Measurements from ENCODE around the gene RRBP1.

RRBP1 gene

GRCh38 chr20:17619351-17620093 is 62.5 kb downstream of the RRBP1 start:
- no peak overlapping the region for H3K27ac ChIP-seq (ENCODE audit: low read length)
- peaks cover 61% of the 10 kb centered on the region for H3K36me3 ChIP-seq (ENCODE audit: control insufficient read depth, insufficient read depth, low read length)
- H3K9me3 ChIP-seq (ENCODE audit: control insufficient read depth, insufficient read depth, low read length): no peaks in the 10 kb centered on the region
- DNase-seq (ENCODE audit: low read depth, low spot score): no peak
- H3K4me3 ChIP-seq (ENCODE audit: low read length): no peak overlapping the region
- no peaks in the 10 kb centered on the region for H3K27me3 ChIP-seq (ENCODE audit: control insufficient read depth, insufficient read depth, low read length)
- H3K4me1 ChIP-seq (ENCODE audit: control insufficient read depth, insufficient read depth, low read length): no peaks in the 10 kb centered on the region
- no CpG with 5 or more reads among the region's 29 CpGs for WGBS (ENCODE audit: insufficient coverage, insufficient read length)

GRCh38 chr20:17618673-17619013 is 63.4 kb downstream of the RRBP1 start:
- no peaks in the 10 kb centered on the region for H3K4me1 ChIP-seq (ENCODE audit: control insufficient read depth, insufficient read depth, low read length)
- peaks cover 54% of the 10 kb centered on the region for H3K36me3 ChIP-seq (ENCODE audit: control insufficient read depth, insufficient read depth, low read length)
- H3K9me3 ChIP-seq (ENCODE audit: control insufficient read depth, insufficient read depth, low read length): no peaks in the 10 kb centered on the region
- H3K27me3 ChIP-seq (ENCODE audit: control insufficient read depth, insufficient read depth, low read length): no peaks in the 10 kb centered on the region
- WGBS (ENCODE audit: insufficient coverage, insufficient read length): no CpG with 5 or more reads among the region's 10 CpGs
- no peak overlapping the region for H3K4me3 ChIP-seq (ENCODE audit: low read length)
- DNase-seq (ENCODE audit: low read depth, low spot score): no peak
- H3K27ac ChIP-seq (ENCODE audit: low read length): no peak overlapping the region

GRCh38 chr20:17617868-17618672 is 64.0 kb downstream of the RRBP1 start:
- Histone ChIP-seq H3K9me3 (ENCODE audit: control insufficient read depth, insufficient read depth, low read length) (no peaks in the 10 kb centered on the region), H3K27ac (ENCODE audit: low read length) (no peak overlapping the region), H3K4me3 (ENCODE audit: low read length) (no peak overlapping the region), H3K27me3 (ENCODE audit: control insufficient read depth, insufficient read depth, low read length) (no peaks in the 10 kb centered on the region), H3K4me1 (ENCODE audit: control insufficient read depth, insufficient read depth, low read length) (no peaks in the 10 kb centered on the region), H3K36me3 (ENCODE audit: control insufficient read depth, insufficient read depth, low read length) (peaks cover 49% of the 10 kb centered on the region)
- no peak for DNase-seq (ENCODE audit: low read depth, low spot score)
- WGBS (ENCODE audit: insufficient coverage, insufficient read length): no CpG with 5 or more reads among the region's 20 CpGs

GRCh38 chr20:17617212-17617867 is 64.7 kb downstream of the RRBP1 start:
- no peak for DNase-seq (ENCODE audit: low read depth, low spot score)
- peaks cover 42% of the 10 kb centered on the region for H3K36me3 ChIP-seq (ENCODE audit: control insufficient read depth, insufficient read depth, low read length)
- H3K4me3 ChIP-seq (ENCODE audit: low read length): no peak overlapping the region
- no peaks in the 10 kb centered on the region for H3K9me3 ChIP-seq (ENCODE audit: control insufficient read depth, insufficient read depth, low read length)
- no peaks in the 10 kb centered on the region for H3K27me3 ChIP-seq (ENCODE audit: control insufficient read depth, insufficient read depth, low read length)
- H3K4me1 ChIP-seq (ENCODE audit: control insufficient read depth, insufficient read depth, low read length): no peaks in the 10 kb centered on the region
- no peak overlapping the region for H3K27ac ChIP-seq (ENCODE audit: low read length)
- no CpG with 5 or more reads among the region's 15 CpGs for WGBS (ENCODE audit: insufficient coverage, insufficient read length)

- Histone ChIP-seq H3K9me3 (ENCODE audit: control insufficient read depth, insufficient read depth, low read length) (no peaks in the 10 kb centered on the region), H3K4me3 (ENCODE audit: low read length) (no peak overlapping the region), H3K27ac (ENCODE audit: low read length) (no peak overlapping the region), H3K27me3 (ENCODE audit: control insufficient read depth, insufficient read depth, low read length) (no peaks in the 10 kb centered on the region), H3K4me1 (ENCODE audit: control insufficient read depth, insufficient read depth, low read length) (no peaks in the 10 kb centered on the region), H3K36me3 (ENCODE audit: control insufficient read depth, insufficient read depth, low read length) (peaks cover 36% of the 10 kb centered on the region)
- WGBS (ENCODE audit: insufficient coverage, insufficient read length): no CpG with 5 or more reads among the region's 22 CpGs
- DNase-seq (ENCODE audit: low read depth, low spot score): no peak
Measured at GRCh38 chr20:17616480-17617211, 65.4 kb downstream of the RRBP1 start.

GRCh38 chr20:17615645-17616479 is 66.2 kb downstream of the RRBP1 start:
- no CpG with 5 or more reads among the region's 22 CpGs for WGBS (ENCODE audit: insufficient coverage, insufficient read length)
- no peak overlapping the region for H3K27ac ChIP-seq (ENCODE audit: low read length)

GRCh38 chr20:17614812-17615644 is 67.0 kb downstream of the RRBP1 start:
- no CpG with 5 or more reads among the region's 32 CpGs for WGBS (ENCODE audit: insufficient coverage, insufficient read length)
- Histone ChIP-seq H3K27ac (ENCODE audit: low read length) (no peak overlapping the region), H3K4me1 (ENCODE audit: control insufficient read depth, insufficient read depth, low read length) (peaks cover 4% of the 10 kb centered on the region), H3K36me3 (ENCODE audit: control insufficient read depth, insufficient read depth, low read length) (peaks cover 23% of the 10 kb centered on the region), H3K4me3 (ENCODE audit: low read length) (no peak overlapping the region), H3K9me3 (ENCODE audit: control insufficient read depth, insufficient read depth, low read length) (no peaks in the 10 kb centered on the region), H3K27me3 (ENCODE audit: control insufficient read depth, insufficient read depth, low read length) (no peaks in the 10 kb centered on the region)
- DNase-seq (ENCODE audit: low read depth, low spot score): no peak

More at GRCh38 chr20:17615645-17616479, 66.2 kb downstream of the RRBP1 start:
- peaks cover 30% of the 10 kb centered on the region for H3K36me3 ChIP-seq (ENCODE audit: control insufficient read depth, insufficient read depth, low read length)
- H3K4me1 ChIP-seq (ENCODE audit: control insufficient read depth, insufficient read depth, low read length): peaks cover 3% of the 10 kb centered on the region
- H3K9me3 ChIP-seq (ENCODE audit: control insufficient read depth, insufficient read depth, low read length): no peaks in the 10 kb centered on the region
- no peak for DNase-seq (ENCODE audit: low read depth, low spot score)
- H3K4me3 ChIP-seq (ENCODE audit: low read length): no peak overlapping the region
- no peaks in the 10 kb centered on the region for H3K27me3 ChIP-seq (ENCODE audit: control insufficient read depth, insufficient read depth, low read length)

GRCh38 chr20:17614176-17614811 is 67.7 kb downstream of the RRBP1 start:
- no CpG with 5 or more reads among the region's 20 CpGs for WGBS (ENCODE audit: insufficient coverage, insufficient read length)
- Histone ChIP-seq H3K4me1 (ENCODE audit: control insufficient read depth, insufficient read depth, low read length) (peaks cover 4% of the 10 kb centered on the region), H3K27ac (ENCODE audit: low read length) (no peak overlapping the region), H3K9me3 (ENCODE audit: control insufficient read depth, insufficient read depth, low read length) (no peaks in the 10 kb centered on the region), H3K27me3 (ENCODE audit: control insufficient read depth, insufficient read depth, low read length) (no peaks in the 10 kb centered on the region), H3K36me3 (ENCODE audit: control insufficient read depth, insufficient read depth, low read length) (peaks cover 16% of the 10 kb centered on the region), H3K4me3 (ENCODE audit: low read length) (no peak overlapping the region)
- no peak for DNase-seq (ENCODE audit: low read depth, low spot score)
